Panc1 (cell line): ENCODE measurements around the gene FFAR2.

ENCODE experiments used
- POLR2AphosphoS5 ChIP-seq: IDR thresholded peaks from 2 replicates; pipeline ENCODE4 v1.6.1; 2012; ENCODE audit warnings: mild to moderate bottlenecking, low read depth, low read length, moderate library complexity
- SIN3A ChIP-seq: IDR thresholded peaks from 2 replicates; pipeline ENCODE4 v1.6.1; 2012; ENCODE audit warnings: low read depth, mild to moderate bottlenecking, low read length, moderate library complexity, borderline replicate concordance; ENCODE audit not compliant: insufficient read depth
- TCF7L2 ChIP-seq: IDR thresholded peaks from 2 replicates; pipeline ENCODE4 v1.6.1; 2011; ENCODE audit warnings: mild to moderate bottlenecking, low read depth, low read length, inconsistent platforms
- TF ChIP-seq, protein P1 (sequence below): fragments of 450-650 bp; IDR thresholded peaks from 2 replicates; pipeline ENCODE4 v1.5.1; 2017; ENCODE audit warnings: mild to moderate bottlenecking
- TF ChIP-seq, protein P2 (sequence below), 2 experiments: IDR thresholded peaks; 2 replicates each; pipeline ENCODE4 v1.6.1; 2011 to 2012; ENCODE audit warnings: low read depth in 2 of 2, control low read depth in 1 of 2, low read length in 1 of 2, mild to moderate bottlenecking in 1 of 2, moderate library complexity in 1 of 2; ENCODE audit not compliant: insufficient read depth in 1 of 2

DNA sequence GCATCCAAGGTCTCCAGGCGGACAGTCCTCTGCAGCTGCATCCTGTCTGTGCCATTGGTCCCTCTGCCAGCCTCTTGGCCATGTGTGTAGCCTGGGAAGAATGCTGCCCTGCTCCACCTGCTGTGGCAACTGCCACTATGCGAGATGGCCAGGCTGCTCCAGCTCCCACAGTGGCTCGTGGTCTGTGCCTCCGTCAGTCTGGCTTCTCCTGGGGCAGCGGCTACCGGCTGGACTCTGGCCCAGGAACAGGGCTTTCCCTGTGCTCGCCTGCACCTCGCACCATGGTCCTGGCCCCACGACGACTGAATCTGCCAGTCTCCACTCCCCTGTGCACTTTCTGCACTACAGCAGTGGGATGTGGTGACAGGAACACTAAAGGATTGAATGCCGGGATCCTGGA lies 26.7 kb upstream of the FFAR2 start:
- TF ChIP-seq, protein P1, sequence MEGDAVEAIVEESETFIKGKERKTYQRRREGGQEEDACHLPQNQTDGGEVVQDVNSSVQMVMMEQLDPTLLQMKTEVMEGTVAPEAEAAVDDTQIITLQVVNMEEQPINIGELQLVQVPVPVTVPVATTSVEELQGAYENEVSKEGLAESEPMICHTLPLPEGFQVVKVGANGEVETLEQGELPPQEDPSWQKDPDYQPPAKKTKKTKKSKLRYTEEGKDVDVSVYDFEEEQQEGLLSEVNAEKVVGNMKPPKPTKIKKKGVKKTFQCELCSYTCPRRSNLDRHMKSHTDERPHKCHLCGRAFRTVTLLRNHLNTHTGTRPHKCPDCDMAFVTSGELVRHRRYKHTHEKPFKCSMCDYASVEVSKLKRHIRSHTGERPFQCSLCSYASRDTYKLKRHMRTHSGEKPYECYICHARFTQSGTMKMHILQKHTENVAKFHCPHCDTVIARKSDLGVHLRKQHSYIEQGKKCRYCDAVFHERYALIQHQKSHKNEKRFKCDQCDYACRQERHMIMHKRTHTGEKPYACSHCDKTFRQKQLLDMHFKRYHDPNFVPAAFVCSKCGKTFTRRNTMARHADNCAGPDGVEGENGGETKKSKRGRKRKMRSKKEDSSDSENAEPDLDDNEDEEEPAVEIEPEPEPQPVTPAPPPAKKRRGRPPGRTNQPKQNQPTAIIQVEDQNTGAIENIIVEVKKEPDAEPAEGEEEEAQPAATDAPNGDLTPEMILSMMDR: no peak
- TF ChIP-seq POLR2AphosphoS5: no peak
- no peak for TF ChIP-seq TCF7L2
- no peak for TF ChIP-seq SIN3A
- TF ChIP-seq, protein P2, sequence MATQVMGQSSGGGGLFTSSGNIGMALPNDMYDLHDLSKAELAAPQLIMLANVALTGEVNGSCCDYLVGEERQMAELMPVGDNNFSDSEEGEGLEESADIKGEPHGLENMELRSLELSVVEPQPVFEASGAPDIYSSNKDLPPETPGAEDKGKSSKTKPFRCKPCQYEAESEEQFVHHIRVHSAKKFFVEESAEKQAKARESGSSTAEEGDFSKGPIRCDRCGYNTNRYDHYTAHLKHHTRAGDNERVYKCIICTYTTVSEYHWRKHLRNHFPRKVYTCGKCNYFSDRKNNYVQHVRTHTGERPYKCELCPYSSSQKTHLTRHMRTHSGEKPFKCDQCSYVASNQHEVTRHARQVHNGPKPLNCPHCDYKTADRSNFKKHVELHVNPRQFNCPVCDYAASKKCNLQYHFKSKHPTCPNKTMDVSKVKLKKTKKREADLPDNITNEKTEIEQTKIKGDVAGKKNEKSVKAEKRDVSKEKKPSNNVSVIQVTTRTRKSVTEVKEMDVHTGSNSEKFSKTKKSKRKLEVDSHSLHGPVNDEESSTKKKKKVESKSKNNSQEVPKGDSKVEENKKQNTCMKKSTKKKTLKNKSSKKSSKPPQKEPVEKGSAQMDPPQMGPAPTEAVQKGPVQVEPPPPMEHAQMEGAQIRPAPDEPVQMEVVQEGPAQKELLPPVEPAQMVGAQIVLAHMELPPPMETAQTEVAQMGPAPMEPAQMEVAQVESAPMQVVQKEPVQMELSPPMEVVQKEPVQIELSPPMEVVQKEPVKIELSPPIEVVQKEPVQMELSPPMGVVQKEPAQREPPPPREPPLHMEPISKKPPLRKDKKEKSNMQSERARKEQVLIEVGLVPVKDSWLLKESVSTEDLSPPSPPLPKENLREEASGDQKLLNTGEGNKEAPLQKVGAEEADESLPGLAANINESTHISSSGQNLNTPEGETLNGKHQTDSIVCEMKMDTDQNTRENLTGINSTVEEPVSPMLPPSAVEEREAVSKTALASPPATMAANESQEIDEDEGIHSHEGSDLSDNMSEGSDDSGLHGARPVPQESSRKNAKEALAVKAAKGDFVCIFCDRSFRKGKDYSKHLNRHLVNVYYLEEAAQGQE (IDR thresholded peaks at IDR 0.05; ENCODE audit: insufficient read depth in 1 of 2, low read depth in 2 of 2, low read length in 1 of 2): no peak
